Stimulated activated CD8-positive, alpha-beta memory T cell treated with anti-CD3 and anti-CD28 coated beads, Interleukin-2, amount 100 ng/mL, for 1 hour (primary cell): ENCODE measurements around the gene PMPCA.
"Not testable (repeated sequence)": the region's sequence is repeated elsewhere in the genome, so short reads cannot be mapped to it uniquely, and the experiment has no call there.

ENCODE experiments used
- DNase-seq, 2 donors: peaks; one replicate each; pipeline ENCODE4 v3.0.0-alpha.2; 2020; ENCODE audit warnings: low read depth in 2 of 2

PMPCA gene

GRCh38 chr9:136394312-136395019, 16.0 kb upstream of the PMPCA start:
- DNase-seq: no peak

GRCh38 chr9:136395020-136395340, 15.5 kb upstream of the PMPCA start:
- no peak for DNase-seq

GRCh38 chr9:136395345-136396218, 14.9 kb upstream of the PMPCA start:
- no peak for DNase-seq

GRCh38 chr9:136396219-136396515, 14.3 kb upstream of the PMPCA start:
- DNase-seq: no peak

GRCh38 chr9:136397643-136398042, 12.8 kb upstream of the PMPCA start:
- no peak for DNase-seq

GRCh38 chr9:136398286-136398685, 12.2 kb upstream of the PMPCA start:
- DNase-seq: no peak

GRCh38 chr9:136399176-136400037, 11.1 kb upstream of the PMPCA start:
- DNase-seq: no peak

GRCh38 chr9:136400038-136400834, 10.2 kb upstream of the PMPCA start, which contains the start of gene SNAPC4:
SNAPC4 (minus strand) TSS chr9:136400170; CDS start chr9:136398428, 1,742 bp downstream.
- DNase-seq: peak; percentile 67 to 77

- DNase-seq: no peak
Measured at GRCh38 chr9:136401173-136401922, 9.1 kb upstream of the PMPCA start.

GRCh38 chr9:136402067-136402466, 8.4 kb upstream of the PMPCA start:
- no peak for DNase-seq

GRCh38 chr9:136403538-136403914, 6.9 kb upstream of the PMPCA start:
- peak; percentile 33 to 52 for DNase-seq

GRCh38 chr9:136403915-136404800, 6.3 kb upstream of the PMPCA start:
- no peak for DNase-seq

GRCh38 chr9:136404801-136405136, 5.7 kb upstream of the PMPCA start:
- no peak for DNase-seq

- DNase-seq: no peak
Measured at GRCh38 chr9:136405481-136405880, 5.0 kb upstream of the PMPCA start.

GRCh38 chr9:136405904-136406303, 4.6 kb upstream of the PMPCA start:
- DNase-seq: not testable (repeated sequence)

GRCh38 chr9:136407061-136407460, 3.4 kb upstream of the PMPCA start:
- not testable (repeated sequence) for DNase-seq

GRCh38 chr9:136407911-136408310, 2.5 kb upstream of the PMPCA start:
- DNase-seq: no peak

GRCh38 chr9:136409557-136410455, 652 bp upstream of the PMPCA start:
- DNase-seq: no peak

- no peak for DNase-seq
Measured at GRCh38 chr9:136411378-136411777, 920 bp downstream of the PMPCA start.
